ENCODE measurements around the gene BCAM.

- no peak for TF ChIP-seq EP300 (IDR thresholded peaks at IDR 0.05)
- no peak for TF ChIP-seq POLR2A (IDR thresholded peaks at IDR 0.05; ENCODE audit: low read depth)
- TF ChIP-seq POLR2AphosphoS5 (IDR thresholded peaks at IDR 0.05) = no peak
- no peak for TF ChIP-seq CTCF (IDR thresholded peaks at IDR 0.05)
Measured at GRCh38 chr19:44867578-44867977, 58.7 kb downstream of the BCAM start.
